ENCODE data around the gene SHC3.

DNA sequence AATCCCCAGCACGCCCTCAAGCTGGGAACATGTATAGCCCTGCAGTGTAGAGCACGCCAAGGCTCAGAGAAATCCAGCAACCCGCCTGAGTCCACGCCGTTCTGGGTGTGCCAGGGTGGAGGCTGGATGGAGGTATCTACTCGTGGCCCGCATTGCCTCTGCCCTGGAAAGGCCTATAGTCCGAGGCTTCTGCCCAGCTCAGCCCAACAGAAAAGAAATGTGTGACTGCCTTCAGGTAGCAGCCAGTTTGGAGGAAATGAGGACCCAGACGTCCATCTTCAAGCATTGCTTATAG lies 169.1 kb downstream of the SHC3 start:
- TF ChIP-seq, protein P1, sequence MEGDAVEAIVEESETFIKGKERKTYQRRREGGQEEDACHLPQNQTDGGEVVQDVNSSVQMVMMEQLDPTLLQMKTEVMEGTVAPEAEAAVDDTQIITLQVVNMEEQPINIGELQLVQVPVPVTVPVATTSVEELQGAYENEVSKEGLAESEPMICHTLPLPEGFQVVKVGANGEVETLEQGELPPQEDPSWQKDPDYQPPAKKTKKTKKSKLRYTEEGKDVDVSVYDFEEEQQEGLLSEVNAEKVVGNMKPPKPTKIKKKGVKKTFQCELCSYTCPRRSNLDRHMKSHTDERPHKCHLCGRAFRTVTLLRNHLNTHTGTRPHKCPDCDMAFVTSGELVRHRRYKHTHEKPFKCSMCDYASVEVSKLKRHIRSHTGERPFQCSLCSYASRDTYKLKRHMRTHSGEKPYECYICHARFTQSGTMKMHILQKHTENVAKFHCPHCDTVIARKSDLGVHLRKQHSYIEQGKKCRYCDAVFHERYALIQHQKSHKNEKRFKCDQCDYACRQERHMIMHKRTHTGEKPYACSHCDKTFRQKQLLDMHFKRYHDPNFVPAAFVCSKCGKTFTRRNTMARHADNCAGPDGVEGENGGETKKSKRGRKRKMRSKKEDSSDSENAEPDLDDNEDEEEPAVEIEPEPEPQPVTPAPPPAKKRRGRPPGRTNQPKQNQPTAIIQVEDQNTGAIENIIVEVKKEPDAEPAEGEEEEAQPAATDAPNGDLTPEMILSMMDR (conservative IDR thresholded peaks at IDR 0.05 in 1 of 2, IDR thresholded peaks at IDR 0.05 in 1 of 2; ENCODE audit: extremely low read depth in 1 of 2, insufficient read depth in 1 of 2, low read depth in 1 of 2, low read length in 2 of 2) = no peak
- TF ChIP-seq EZH2 (IDR thresholded peaks at IDR 0.05; ENCODE audit: borderline replicate concordance, low read length) = no peak

All from mammary epithelial cell (primary cell).